K562 (cell line): ENCODE data around the gene MAGI1. TPM values are rescaled to one million over a fixed set of nuclear protein-coding genes. Genes with fewer than 3 reads are reported as not detected.

Experiments used
- ADNP ChIP-seq: fragments of 200-800 bp; sonication (Bioruptor generic); IDR thresholded peaks from 2 replicates; pipeline ENCODE4 v1.6.1; 2016; ENCODE audit warnings: missing genetic modification characterization, missing compliant biosample characterization
- CTBP1 ChIP-seq: fragments of 450-650 bp; IDR thresholded peaks from 2 replicates; pipeline ENCODE4 v1.6.1; 2016; ENCODE audit warnings: borderline replicate concordance
- FOXM1 ChIP-seq, 2 experiments: fragments of 450-650 bp in 1 of 2; sonication (generic) in 1 of 2; formaldehyde crosslinking in 1 of 2; IDR thresholded peaks; 2 replicates each; pipeline versions ENCODE4 v1.6.1 to v1.9.0; 2017 to 2022; ENCODE audit warnings: low read depth in 2 of 2, mild to moderate bottlenecking in 2 of 2, missing genetic modification reagents in 1 of 2, moderate library complexity in 1 of 2
- HNRNPLL ChIP-seq: fragments of 200-400 bp; formaldehyde crosslinking; IDR thresholded peaks from 2 replicates; pipeline ENCODE4 v1.6.1; 2017; ENCODE audit warnings: low read length, low read depth, mild to moderate bottlenecking; ENCODE audit not compliant: poor library complexity, severe bottlenecking
- NR0B1 ChIP-seq: fragments of 450-650 bp; IDR thresholded peaks from one replicate; pipeline ENCODE4 v1.6.1; 2018; ENCODE audit warnings: mild to moderate bottlenecking, moderate library complexity; ENCODE audit not compliant: partially characterized antibody
- PML ChIP-seq: IDR thresholded peaks from 2 replicates; pipeline ENCODE4 v1.6.1; 2012; ENCODE audit warnings: low read length, inconsistent platforms
- POLR2G ChIP-seq: fragments of 200-400 bp; formaldehyde crosslinking; IDR thresholded peaks from 2 replicates; pipeline ENCODE4 v1.6.1; 2017; ENCODE audit warnings: low read depth, mild to moderate bottlenecking, antibody characterized with exemption, low read length, moderate library complexity
- RBM34 ChIP-seq: fragments of 200-400 bp; formaldehyde crosslinking; IDR thresholded peaks from 2 replicates; pipeline ENCODE4 v1.6.1; 2018; ENCODE audit warnings: low read length, borderline replicate concordance; ENCODE audit not compliant: insufficient read depth
- SUPT5H ChIP-seq: fragments of 450-650 bp; IDR thresholded peaks from 2 replicates; pipeline ENCODE4 v1.6.1; 2016
- THRAP3 ChIP-seq: fragments of 450-650 bp; IDR thresholded peaks from 2 replicates; pipeline ENCODE4 v1.6.1; 2016; ENCODE audit warnings: mild to moderate bottlenecking, inconsistent platforms, borderline replicate concordance
- ZNF174 ChIP-seq: fragments of 250-450 bp; sonication (Bioruptor Pico); IDR thresholded peaks from 2 replicates; pipeline ENCODE4 v1.4.0; 2020; ENCODE audit warnings: mild to moderate bottlenecking
- ZNF274 ChIP-seq: IDR thresholded peaks from 2 replicates; pipeline ENCODE4 v1.6.1; 2011; ENCODE audit warnings: low read depth, mild to moderate bottlenecking, low read length, moderate library complexity, borderline replicate concordance
- polyA plus RNA-seq, 8 experiments: library from polyadenylated mRNA; depleted of rRNA in 4 of 8; stranded (reverse) in 5 of 8; unstranded in 3 of 8; fragments of >200 nt; fragmentation: Nextera tagmentation in 2 of 8; fragmentation: Illumina TruSeq in 1 of 8; extraction: Ambion mirVana in 2 of 8; extraction: Trizol in 1 of 8; gene quantifications; 2 replicates each; pipeline versions ENCODE4 v1.2.1 to v1.2.3, GENCODE V29; 2011 to 2014; ENCODE audit warnings: inconsistent platforms in 1 of 8, missing spikeins in 1 of 8
- total RNA-seq, 7 experiments: library from RNA; depleted of rRNA in 6 of 7; stranded (reverse); fragments of >200 nt in 6 of 7; fragmentation: Illumina TruSeq in 2 of 7; extraction: Trizol in 2 of 7; gene quantifications; 2 replicates each; pipeline versions ENCODE4 v1.2.1 to v1.2.3, GENCODE V29; 2011 to 2021; ENCODE audit warnings: low replicate concordance in 1 of 7
- TF ChIP-seq, protein P1 (sequence below): fragments of 200-800 bp; sonication (Bioruptor generic); IDR thresholded peaks from 2 replicates; pipeline ENCODE4 v1.6.1; 2016; ENCODE audit warnings: missing genetic modification characterization, missing compliant biosample characterization

Gene MAGI1
- total and polyA plus RNA-seq, 9 of the 15 experiments (the other 6 are each of a cell fraction or from before 2014, with no cell fraction given) = 7.8 to 59.4 (median 43.2) TPM

GRCh38 chr3:66001626-66002025 lies 37.1 kb downstream of the MAGI1 start (continued):
- TF ChIP-seq ZNF274 = no peak
- TF ChIP-seq POLR2G = no peak
- no peak for TF ChIP-seq ZNF174
- no peak for TF ChIP-seq PML
- no peak for TF ChIP-seq CTBP1
- no peak for TF ChIP-seq THRAP3
- TF ChIP-seq, protein P1, sequence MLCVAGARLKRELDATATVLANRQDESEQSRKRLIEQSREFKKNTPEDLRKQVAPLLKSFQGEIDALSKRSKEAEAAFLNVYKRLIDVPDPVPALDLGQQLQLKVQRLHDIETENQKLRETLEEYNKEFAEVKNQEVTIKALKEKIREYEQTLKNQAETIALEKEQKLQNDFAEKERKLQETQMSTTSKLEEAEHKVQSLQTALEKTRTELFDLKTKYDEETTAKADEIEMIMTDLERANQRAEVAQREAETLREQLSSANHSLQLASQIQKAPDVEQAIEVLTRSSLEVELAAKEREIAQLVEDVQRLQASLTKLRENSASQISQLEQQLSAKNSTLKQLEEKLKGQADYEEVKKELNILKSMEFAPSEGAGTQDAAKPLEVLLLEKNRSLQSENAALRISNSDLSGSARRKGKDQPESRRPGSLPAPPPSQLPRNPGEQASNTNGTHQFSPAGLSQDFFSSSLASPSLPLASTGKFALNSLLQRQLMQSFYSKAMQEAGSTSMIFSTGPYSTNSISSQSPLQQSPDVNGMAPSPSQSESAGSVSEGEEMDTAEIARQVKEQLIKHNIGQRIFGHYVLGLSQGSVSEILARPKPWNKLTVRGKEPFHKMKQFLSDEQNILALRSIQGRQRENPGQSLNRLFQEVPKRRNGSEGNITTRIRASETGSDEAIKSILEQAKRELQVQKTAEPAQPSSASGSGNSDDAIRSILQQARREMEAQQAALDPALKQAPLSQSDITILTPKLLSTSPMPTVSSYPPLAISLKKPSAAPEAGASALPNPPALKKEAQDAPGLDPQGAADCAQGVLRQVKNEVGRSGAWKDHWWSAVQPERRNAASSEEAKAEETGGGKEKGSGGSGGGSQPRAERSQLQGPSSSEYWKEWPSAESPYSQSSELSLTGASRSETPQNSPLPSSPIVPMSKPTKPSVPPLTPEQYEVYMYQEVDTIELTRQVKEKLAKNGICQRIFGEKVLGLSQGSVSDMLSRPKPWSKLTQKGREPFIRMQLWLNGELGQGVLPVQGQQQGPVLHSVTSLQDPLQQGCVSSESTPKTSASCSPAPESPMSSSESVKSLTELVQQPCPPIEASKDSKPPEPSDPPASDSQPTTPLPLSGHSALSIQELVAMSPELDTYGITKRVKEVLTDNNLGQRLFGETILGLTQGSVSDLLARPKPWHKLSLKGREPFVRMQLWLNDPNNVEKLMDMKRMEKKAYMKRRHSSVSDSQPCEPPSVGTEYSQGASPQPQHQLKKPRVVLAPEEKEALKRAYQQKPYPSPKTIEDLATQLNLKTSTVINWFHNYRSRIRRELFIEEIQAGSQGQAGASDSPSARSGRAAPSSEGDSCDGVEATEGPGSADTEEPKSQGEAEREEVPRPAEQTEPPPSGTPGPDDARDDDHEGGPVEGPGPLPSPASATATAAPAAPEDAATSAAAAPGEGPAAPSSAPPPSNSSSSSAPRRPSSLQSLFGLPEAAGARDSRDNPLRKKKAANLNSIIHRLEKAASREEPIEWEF (CRISPR knock-in tag) = no peak
- TF ChIP-seq HNRNPLL = no peak
- TF ChIP-seq SUPT5H = no peak
- no peak for TF ChIP-seq RBM34
- TF ChIP-seq NR0B1 = no peak
- no peak for TF ChIP-seq ADNP
- no peak for TF ChIP-seq FOXM1 (IDR thresholded peaks at IDR 0.05; ENCODE audit: low read depth)
- TF ChIP-seq FOXM1 (CRISPR knock-in tag; IDR thresholded peaks at IDR 0.05; ENCODE audit: low read depth) = no peak
- TF ChIP-seq, all 486 proteins: peak for 0
